Lower leg skin (tissue), 4 donors: ENCODE data around the gene P2RX4. TPM values are rescaled to one million over a fixed set of nuclear protein-coding genes. Genes with fewer than 3 reads are reported as not detected.

Experiments used
- DNase-seq, 2 donors: peaks; one replicate each; pipeline ENCODE4 v3.0.0-alpha.2; 2019; ENCODE audit warnings: low spot score in 2 of 2
- H3K4me3 ChIP-seq: fragments of 200-600 bp; sonication (generic); 2 replicates; pipeline ENCODE4 v1.5.1; 2017; ENCODE audit warnings: mild to moderate bottlenecking, low read depth; ENCODE audit not compliant: poor library complexity, severe bottlenecking
- POLR2A ChIP-seq, 2 donors: fragments of 450-650 bp; IDR thresholded peaks; one replicate each; pipeline ENCODE4 v1.6.1; 2016 to 2017; ENCODE audit warnings: antibody characterized with exemption in 2 of 2, mild to moderate bottlenecking in 1 of 2, moderate library complexity in 1 of 2
- WGBS, 2 donors: methylation state at CpG; one replicate each; pipeline ENCODE4 v1.1.5; 2018; 5-methylcytosine and 5-hydroxymethylcytosine counted together
- intact Hi-C: fragments of 100-400 bp; cut with DNase I; formaldehyde crosslinking; loops from one replicate; pipeline ENCODE4 v1.15.0; 2023; ENCODE audit warnings: low total_unique reads
- total RNA-seq, 4 donors: library from RNA; depleted of rRNA; stranded (reverse); fragments of >200 nt; gene quantifications; one replicate each; pipeline ENCODE4 v1.1.0, GENCODE V29; 2016
- TF ChIP-seq, protein P1 (sequence below), 3 donors: fragments of 450-650 bp; IDR thresholded peaks; one replicate each; pipeline ENCODE4 v1.5.1; 2016; ENCODE audit warnings: antibody characterized with exemption in 3 of 3, mild to moderate bottlenecking in 3 of 3, moderate library complexity in 2 of 3

P2RX4 gene
- total RNA-seq, 4 donors from 2014 or later = 19.4 to 38.0 (median 24.2) TPM

DNA sequence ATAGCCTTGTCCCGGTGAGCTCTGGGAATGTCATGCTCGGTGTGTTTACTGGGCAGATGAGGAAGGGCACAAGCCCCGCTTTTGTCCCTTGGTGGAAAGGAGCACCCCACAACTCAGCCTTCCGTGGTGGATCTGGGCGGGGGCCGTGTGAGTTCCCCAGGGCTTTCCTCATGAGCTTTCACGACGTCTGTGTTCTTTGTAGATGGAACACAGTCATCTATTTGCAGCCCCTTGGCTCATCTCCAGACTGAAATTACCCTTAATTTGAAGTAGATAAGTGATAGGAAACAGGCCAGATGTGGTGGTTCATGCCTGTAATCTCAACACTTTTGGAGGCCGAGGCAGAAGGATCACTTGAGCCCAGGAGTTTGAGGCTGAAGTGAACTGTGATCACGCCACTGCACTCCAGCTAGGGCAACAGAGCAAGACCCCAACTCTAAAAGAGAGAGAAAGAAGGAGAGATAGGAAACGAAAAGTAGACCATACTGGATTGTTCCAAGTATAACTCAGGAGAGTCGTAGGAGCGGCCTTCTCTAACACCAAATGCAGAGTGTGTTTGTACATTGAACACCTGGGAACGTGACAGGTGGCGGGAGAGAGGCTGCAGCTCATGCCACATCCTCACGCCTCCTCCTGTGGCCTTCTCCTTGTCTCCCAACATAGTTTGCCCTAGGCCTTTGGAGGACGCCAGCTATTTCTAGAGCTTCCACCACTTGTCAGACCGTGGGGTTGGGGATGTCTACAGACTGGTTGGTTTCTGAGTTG lies 8.8 kb downstream of the P2RX4 start:
- no peak for DNase-seq
- intact Hi-C loops = no loop called here
- no peak overlapping the region for H3K4me3 ChIP-seq
- TF ChIP-seq, protein P1, sequence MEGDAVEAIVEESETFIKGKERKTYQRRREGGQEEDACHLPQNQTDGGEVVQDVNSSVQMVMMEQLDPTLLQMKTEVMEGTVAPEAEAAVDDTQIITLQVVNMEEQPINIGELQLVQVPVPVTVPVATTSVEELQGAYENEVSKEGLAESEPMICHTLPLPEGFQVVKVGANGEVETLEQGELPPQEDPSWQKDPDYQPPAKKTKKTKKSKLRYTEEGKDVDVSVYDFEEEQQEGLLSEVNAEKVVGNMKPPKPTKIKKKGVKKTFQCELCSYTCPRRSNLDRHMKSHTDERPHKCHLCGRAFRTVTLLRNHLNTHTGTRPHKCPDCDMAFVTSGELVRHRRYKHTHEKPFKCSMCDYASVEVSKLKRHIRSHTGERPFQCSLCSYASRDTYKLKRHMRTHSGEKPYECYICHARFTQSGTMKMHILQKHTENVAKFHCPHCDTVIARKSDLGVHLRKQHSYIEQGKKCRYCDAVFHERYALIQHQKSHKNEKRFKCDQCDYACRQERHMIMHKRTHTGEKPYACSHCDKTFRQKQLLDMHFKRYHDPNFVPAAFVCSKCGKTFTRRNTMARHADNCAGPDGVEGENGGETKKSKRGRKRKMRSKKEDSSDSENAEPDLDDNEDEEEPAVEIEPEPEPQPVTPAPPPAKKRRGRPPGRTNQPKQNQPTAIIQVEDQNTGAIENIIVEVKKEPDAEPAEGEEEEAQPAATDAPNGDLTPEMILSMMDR (IDR thresholded peaks at IDR 0.05) = no peak
- no peak for TF ChIP-seq POLR2A (IDR thresholded peaks at IDR 0.05)
- 82 to 83% methylated on average over 18 of the region's 18 CpGs for WGBS, 2 donors

DNA sequence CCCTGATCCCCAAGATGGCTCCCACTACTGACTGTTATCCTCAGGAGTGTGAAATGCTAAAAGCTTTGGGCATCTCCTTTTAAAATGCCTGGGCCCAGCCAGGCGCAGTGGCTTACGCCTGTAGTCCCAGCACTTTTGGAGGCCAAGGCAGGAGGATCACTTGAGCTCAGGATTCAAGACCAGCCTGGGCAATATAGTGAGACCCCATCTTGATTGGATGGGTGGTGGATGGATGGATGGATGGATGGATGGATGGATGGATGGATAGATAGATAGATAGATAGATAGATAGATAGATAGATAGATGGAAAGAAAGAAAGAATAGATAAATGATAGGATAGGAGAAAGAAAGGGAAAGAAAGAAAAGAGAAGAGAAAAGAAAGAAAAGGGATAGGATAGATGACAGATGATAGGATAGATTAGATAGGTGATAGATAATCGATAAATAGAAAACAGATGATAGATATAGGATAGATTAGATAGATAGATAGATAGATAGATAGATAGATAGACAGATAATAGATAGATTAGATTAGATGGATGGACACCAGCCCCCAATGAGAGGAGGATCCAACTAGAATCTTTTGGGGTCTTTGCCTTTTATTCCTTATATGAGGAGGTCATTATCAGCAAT lies 9.5 kb downstream of the P2RX4 start:
- H3K4me3 ChIP-seq = no peak overlapping the region
- WGBS, 2 donors = 95 to 96% methylated on average over 3 of the region's 3 CpGs
- no peak for TF ChIP-seq POLR2A (IDR thresholded peaks at IDR 0.05)
- TF ChIP-seq, protein P1 (IDR thresholded peaks at IDR 0.05) = no peak
- no peak for DNase-seq
- intact Hi-C loops = no loop called here

DNA sequence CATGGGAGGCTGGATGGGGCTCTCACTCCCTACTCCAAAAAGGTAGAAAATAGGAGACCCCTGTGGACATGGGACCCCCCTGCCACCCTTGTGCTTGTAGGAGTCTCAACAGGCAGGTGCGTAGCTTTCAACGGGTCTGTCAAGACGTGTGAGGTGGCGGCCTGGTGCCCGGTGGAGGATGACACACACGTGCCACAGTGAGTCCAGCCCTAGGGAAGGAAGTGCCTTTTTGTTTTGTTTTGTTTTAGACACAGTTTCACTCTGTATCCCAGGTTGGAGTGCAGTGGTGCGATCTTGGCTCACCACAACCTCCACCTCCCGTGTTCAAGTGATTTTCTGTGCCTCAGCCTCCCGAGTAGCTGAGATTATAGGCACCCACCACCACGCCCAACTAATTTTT lies 12.9 kb downstream of the P2RX4 start:
- WGBS, 2 donors = 88 to 96% methylated on average over 10 of the region's 10 CpGs
- no peak for DNase-seq
- H3K4me3 ChIP-seq = no peak overlapping the region
- TF ChIP-seq POLR2A (IDR thresholded peaks at IDR 0.05) = no peak
- TF ChIP-seq, protein P1 (IDR thresholded peaks at IDR 0.05) = no peak
- intact Hi-C loops = no loop called here

DNA sequence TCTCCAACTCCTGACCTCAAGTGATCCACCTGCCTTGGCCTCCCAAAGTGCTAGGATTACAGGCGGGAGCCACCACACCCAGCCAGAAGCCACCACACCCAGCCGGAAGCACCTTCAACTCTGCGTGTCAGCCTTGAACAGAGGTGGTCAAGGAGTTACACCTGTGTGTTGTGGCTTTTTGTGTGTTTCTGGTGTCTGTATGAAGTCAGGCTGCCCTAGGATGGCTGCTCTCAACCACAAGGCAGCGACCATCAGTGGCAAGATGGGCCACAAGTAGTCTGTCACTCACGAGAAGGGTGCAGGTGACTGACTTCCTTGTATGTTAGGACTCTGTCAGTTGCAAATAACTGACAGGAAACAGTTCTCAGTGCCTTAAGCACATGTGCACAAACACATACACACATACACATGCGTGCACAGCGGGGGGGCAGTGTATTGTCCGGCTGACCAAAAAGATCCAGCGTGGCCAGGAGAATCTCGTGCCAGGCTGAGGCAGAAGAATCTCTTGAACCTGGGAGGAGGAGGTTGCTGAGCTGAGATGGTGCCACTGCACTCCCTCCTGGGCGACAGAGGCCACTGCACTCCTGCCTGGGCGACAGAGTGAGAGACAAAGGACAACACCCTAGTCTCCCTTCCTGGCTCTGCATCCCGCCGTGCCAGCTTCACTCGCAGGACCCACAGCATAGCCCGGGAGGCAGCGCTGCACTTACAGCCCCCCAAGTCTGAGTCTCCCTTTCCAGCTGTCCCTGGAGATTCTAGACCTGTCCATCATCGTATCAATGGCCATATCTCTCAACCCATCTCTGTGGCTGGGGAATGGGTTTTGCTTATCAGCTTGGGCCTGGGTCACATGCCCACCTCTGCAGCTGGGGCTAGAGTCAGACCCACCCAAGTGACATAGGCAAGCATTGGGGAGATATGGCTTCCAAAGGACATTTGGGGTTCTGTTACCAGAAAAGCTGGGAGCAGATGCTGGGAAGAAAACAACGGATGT lies 13.7 kb downstream of the P2RX4 start:
- TF ChIP-seq, protein P1 (IDR thresholded peaks at IDR 0.05) = no peak
- TF ChIP-seq POLR2A (IDR thresholded peaks at IDR 0.05) = no peak
- no peak for DNase-seq
- H3K4me3 ChIP-seq = no peak overlapping the region
- intact Hi-C loops = no loop called here
- WGBS, 2 donors = 79 to 81% methylated on average over 19 of the region's 19 CpGs

DNA sequence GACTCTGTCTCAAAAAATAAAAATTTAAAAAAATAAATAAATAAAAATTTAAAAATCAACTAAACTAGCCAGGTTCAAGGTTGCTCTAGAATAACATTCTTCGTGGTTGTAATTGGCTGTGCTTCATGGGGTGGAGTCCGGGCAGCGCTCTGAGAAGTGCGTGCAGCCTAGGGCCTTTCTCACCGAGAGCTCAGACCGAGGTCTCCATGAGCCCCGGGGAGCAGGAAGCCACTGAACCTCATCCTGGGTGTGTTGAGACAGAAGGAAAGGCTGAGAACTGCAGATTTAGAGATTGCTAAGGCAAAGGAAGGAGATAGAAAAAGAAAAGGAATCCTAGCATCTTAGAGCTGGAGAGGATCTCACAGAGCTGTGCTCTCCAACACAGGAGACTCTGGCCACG lies 14.7 kb downstream of the P2RX4 start:
- 34 to 39% methylated on average over 8 of the region's 8 CpGs for WGBS, 2 donors

More for the DNA sequence above, 14.7 kb downstream of the P2RX4 start:
- TF ChIP-seq, protein P1 (IDR thresholded peaks at IDR 0.05) = no peak
- no peak for TF ChIP-seq POLR2A (IDR thresholded peaks at IDR 0.05)
- no peak for DNase-seq
- intact Hi-C loops = no loop called here
- no peak overlapping the region for H3K4me3 ChIP-seq
